Heart left ventricle (tissue), 16 donors: ENCODE data around the gene MAN2A2. TPM values are rescaled to one million over a fixed set of nuclear protein-coding genes. Genes with fewer than 3 reads are reported as not detected.

Experiments used
- ATAC-seq, 4 donors: fragments of 200-7000 bp; cut with Tn5 transposase; one replicate each; pipeline ENCODE4 v1.9.1; 2020 to 2022; ENCODE audit warnings: moderate library complexity in 4 of 4, mild to moderate bottlenecking in 3 of 4, moderate number of reproducible peaks in 1 of 4
- DNase-seq, 5 donors: peaks; one replicate each; pipeline ENCODE4 v3.0.0-alpha.2; 2020
- H3K27ac ChIP-seq, 12 donors: fragments of 200-600 bp; sonication (generic) in 4 of 12; one replicate each; pipeline versions ENCODE4 v1.5.0 to v1.8.0; 2016 to 2022; ENCODE audit warnings: mild to moderate bottlenecking in 2 of 12
- H3K27me3 ChIP-seq, 9 donors: fragments of 200-600 bp; sonication (generic) in 2 of 9; one replicate each; pipeline versions ENCODE4 v1.5.1 to v1.8.0; 2016 to 2022; ENCODE audit warnings: mild to moderate bottlenecking in 3 of 9
- H3K36me3 ChIP-seq, 9 donors: fragments of 200-600 bp; sonication (generic) in 2 of 9; one replicate each; pipeline versions ENCODE4 v1.5.0 to v1.8.0; 2018 to 2022; ENCODE audit warnings: mild to moderate bottlenecking in 2 of 9
- H3K4me1 ChIP-seq, 12 donors: fragments of 200-600 bp; sonication (generic) in 4 of 12; one replicate each; pipeline versions ENCODE4 v1.5.0 to v1.8.0; 2016 to 2022; ENCODE audit warnings: mild to moderate bottlenecking in 3 of 12
- H3K4me3 ChIP-seq, 12 donors: fragments of 200-600 bp; sonication (generic) in 4 of 12; one replicate each; pipeline versions ENCODE4 v1.5.0 to v1.8.0; 2017 to 2022; ENCODE audit warnings: mild to moderate bottlenecking in 9 of 12, moderate library complexity in 4 of 12
- H3K9me3 ChIP-seq, 12 donors: fragments of 200-600 bp; sonication (generic) in 4 of 12; one replicate each; pipeline versions ENCODE4 v1.5.0 to v1.8.0; 2016 to 2022; ENCODE audit warnings: mild to moderate bottlenecking in 1 of 12
- CTCF ChIP-seq, 12 donors: fragments of 200-600 bp; sonication (generic) in 4 of 12; IDR thresholded peaks; one replicate each; pipeline versions ENCODE4 v1.5.0 to v1.8.0; 2018 to 2022; ENCODE audit warnings: antibody characterized with exemption in 12 of 12, mild to moderate bottlenecking in 5 of 12
- POLR2A ChIP-seq, 2 donors: fragments of 450-650 bp; IDR thresholded peaks; one replicate each; pipeline ENCODE4 v1.6.1; 2017; ENCODE audit warnings: antibody characterized with exemption in 2 of 2, mild to moderate bottlenecking in 2 of 2, moderate library complexity in 2 of 2
- WGBS, 4 donors: extraction: QIAGEN DNeasy Blood & Tissue Kit in 2 of 4; methylation state at CpG; one replicate each; pipeline versions ENCODE4 v1.1.5 to v1.1.7; 2013 to 2018; 5-methylcytosine and 5-hydroxymethylcytosine counted together
- intact Hi-C, 10 donors: fragments of 100-400 bp; cut with DNase I; formaldehyde crosslinking; loops; one replicate each; pipeline versions ENCODE4 v1.11.1 to v1.14.2; 2022
- polyA plus RNA-seq, 2 donors: library from polyadenylated mRNA; stranded (reverse); fragments of 200-250 nt; gene quantifications; one replicate each; pipeline ENCODE4 v1.2.3, GENCODE V29; 2013
- total RNA-seq, 9 donors: library from RNA; depleted of rRNA in 2 of 9; stranded (reverse); fragments of >200 nt in 2 of 9; fragmentation: NEBNext Ultra II Directional in 3 of 9; extraction: Animal tissue kit (Norgen Biotek cat#: 25700) in 3 of 9; gene quantifications; one replicate each; pipeline versions ENCODE4 v1.1.0 to v1.2.4, GENCODE V29; 2016 to 2023
- donor health status: ischemic (EF 13 %, LVEDD 7.1; RV severe dilation, severe dysfunction).
- donor health status: healthy with polysubstance abuse.
- donor health status: DM: no; HTN: yes; CAD: no.
- donor health status: DM: no; HTN: no; CAD: no.
- donor health status: ischemic (EF 25% LVEDD 6.9; RV normal size, moderate dysfunction).
- donor health status: ischemic (EF 25% LVEDD 5.7; RV mildly dilated, moderate dysfunction).
- donor health status: healthy.
- donor health status: DM: yes; HTN: yes; CAD: no.
- donor health status: ischemic (EF 35%, LVEDD 5.7; RV mildly dilated, moderate dysfunction).
- donor health status: nonischemic (EF 11% LVEDD 7.7; RV severe dilation, severe dysfunction).
- donor health status: DM: yes; HTN: yes; CAD: no.
- donor health status: PGD.
- donor health status: ischemic (EF 29% LVEDD 5.4; RV normal size, mild dysfunction).
- donor health status: nonischemic (EF 23%, LVEDD 6.1; RV moderate dilation, normal function).

Gene MAN2A2
- total and polyA plus RNA-seq, 11 donors = 38.7 to 145 (median 87.6) TPM

- Histone ChIP-seq H3K27me3 (no peaks in the 10 kb centered on the region), H3K27ac (peak overlapping the region in 1 of 12 donors; percentile 63), H3K36me3 (no peaks in the 10 kb centered on the region), H3K9me3 (no peaks in the 10 kb centered on the region), H3K4me3 (no peak overlapping the region), H3K4me1 (peaks cover under 1 to 49% (median 12%) of the 10 kb centered on the region in 12 donors)
- intact Hi-C loops = loop anchor here in 2 of 10 donors (5.0 to 10.0 kb wide), 3 partner anchors 42 to 139 kb away; no protein-coding TSS in a partner anchor
- 89 to 97% (median 95%) methylated on average over 4 of the region's 4 CpGs for WGBS, 4 donors
- TF ChIP-seq CTCF (IDR thresholded peaks at IDR 0.05) (no peak), POLR2A (IDR thresholded peaks at IDR 0.05) (no peak)
- ATAC-seq (no peak), DNase-seq (no peak)
Measured at GRCh38 chr15:90863987-90864386, 39.1 kb upstream of the MAN2A2 start.

- 93 to 97% (median 96%) methylated on average over 10 of the region's 10 CpGs for WGBS, 4 donors
- Histone ChIP-seq H3K36me3 (no peaks in the 10 kb centered on the region), H3K4me1 (peaks cover 4 to 50% (median 17%) of the 10 kb centered on the region in 12 donors), H3K4me3 (no peak overlapping the region), H3K27ac (no peak overlapping the region), H3K27me3 (no peaks in the 10 kb centered on the region), H3K9me3 (no peaks in the 10 kb centered on the region)
- DNase-seq (no peak), ATAC-seq (no peak)
- intact Hi-C loops = loop anchor here in 2 of 10 donors (5.0 to 10.0 kb wide), 3 partner anchors 42 to 140 kb away; no protein-coding TSS in a partner anchor
- TF ChIP-seq CTCF (IDR thresholded peaks at IDR 0.05) (no peak), POLR2A (IDR thresholded peaks at IDR 0.05) (no peak)
Measured at GRCh38 chr15:90864507-90864906, 38.6 kb upstream of the MAN2A2 start.

GRCh38 chr15:90865702-90866101, 37.4 kb upstream of the MAN2A2 start:
- Histone ChIP-seq H3K4me1 (peaks cover 11 to 52% (median 26%) of the 10 kb centered on the region in 12 donors), H3K4me3 (no peak overlapping the region), H3K27ac (no peak overlapping the region), H3K9me3 (no peaks in the 10 kb centered on the region), H3K36me3 (no peaks in the 10 kb centered on the region), H3K27me3 (no peaks in the 10 kb centered on the region)
- TF ChIP-seq POLR2A (IDR thresholded peaks at IDR 0.05) = no peak
- TF ChIP-seq CTCF (IDR thresholded peaks at IDR 0.05) = no peak
- intact Hi-C loops = loop anchor here in 3 of 10 donors (5.0 to 10.0 kb wide), 3 partner anchors 101 to 158 kb away; no protein-coding TSS in a partner anchor
- DNase-seq (no peak), ATAC-seq (no peak)
- 93 to 97% (median 95%) methylated on average over 4 of the region's 4 CpGs for WGBS, 4 donors

GRCh38 chr15:90866161-90866715, 36.9 kb upstream of the MAN2A2 start:
- H3K4me1 ChIP-seq = peaks cover 11 to 55% (median 28%) of the 10 kb centered on the region in 12 donors
- H3K27ac ChIP-seq = no peak overlapping the region
- no peak for DNase-seq
- H3K9me3 ChIP-seq = no peaks in the 10 kb centered on the region
- intact Hi-C loops = loop anchor here in 3 of 10 donors (5.0 to 10.0 kb wide), 3 partner anchors 101 to 159 kb away; no protein-coding TSS in a partner anchor
- no peaks in the 10 kb centered on the region for H3K36me3 ChIP-seq
- H3K27me3 ChIP-seq = no peaks in the 10 kb centered on the region
- ATAC-seq = no peak
- TF ChIP-seq CTCF (IDR thresholded peaks at IDR 0.05) (no peak), POLR2A (IDR thresholded peaks at IDR 0.05) (no peak)
- WGBS, 4 donors = 61 to 70% (median 66%) methylated on average over 16 of the region's 16 CpGs
- H3K4me3 ChIP-seq = no peak overlapping the region
